Hepatocyte (in vitro differentiated cells): Measurements from ENCODE around the gene MAOB. TPM values are rescaled to one million over a fixed set of nuclear protein-coding genes. Genes with fewer than 3 reads are reported as not detected.

ENCODE experiments used
- DNase-seq: peaks from one replicate; pipeline ENCODE4 v3.0.0-alpha.2; 2016; ENCODE audit warnings: low spot score
- H2AFZ ChIP-seq: fragments of 200-600 bp; sonication (generic); 2 replicates; pipeline ENCODE4 v1.6.0; 2016; ENCODE audit warnings: antibody characterized with exemption, mild to moderate bottlenecking
- H3K27ac ChIP-seq: fragments of 200-600 bp; sonication (generic); 2 replicates; pipeline ENCODE4 v1.5.1; 2016; ENCODE audit warnings: mild to moderate bottlenecking
- H3K27me3 ChIP-seq: fragments of 200-600 bp; sonication (generic); 2 replicates; pipeline ENCODE4 v1.6.1; 2016
- H3K36me3 ChIP-seq: fragments of 200-600 bp; sonication (generic); replicated peaks from 2 replicates; pipeline ENCODE4 v1.5.1; 2016; ENCODE audit warnings: low read depth; ENCODE audit not compliant: insufficient read depth
- H3K4me1 ChIP-seq: fragments of 200-600 bp; sonication (generic); 2 replicates; pipeline ENCODE4 v1.5.1; 2016; ENCODE audit warnings: mild to moderate bottlenecking, moderate library complexity; ENCODE audit not compliant: insufficient read depth
- H3K4me2 ChIP-seq: fragments of 200-600 bp; sonication (generic); 2 replicates; pipeline ENCODE4 v1.6.0; 2016
- H3K4me3 ChIP-seq: fragments of 200-600 bp; sonication (generic); 2 replicates; pipeline ENCODE4 v1.5.1; 2016; ENCODE audit warnings: mild to moderate bottlenecking
- H3K79me2 ChIP-seq: fragments of 200-600 bp; sonication (generic); 2 replicates; pipeline ENCODE4 v1.6.0; 2017; ENCODE audit warnings: mild to moderate bottlenecking
- H3K9me2 ChIP-seq: fragments of 200-600 bp; sonication (generic); replicated peaks from 2 replicates; pipeline ENCODE4 v1.6.0; 2017; ENCODE audit warnings: mild to moderate bottlenecking; ENCODE audit not compliant: insufficient read depth
- H3K9me3 ChIP-seq: fragments of 200-600 bp; sonication (generic); 2 replicates; pipeline ENCODE4 v1.5.1; 2016; ENCODE audit warnings: low read depth, mild to moderate bottlenecking
- H4K20me1 ChIP-seq: fragments of 200-600 bp; sonication (generic); 2 replicates; pipeline ENCODE4 v1.6.0; 2016; ENCODE audit warnings: mild to moderate bottlenecking; ENCODE audit not compliant: insufficient read depth, poor library complexity, severe bottlenecking
- EZH2 ChIP-seq: fragments of 200-600 bp; sonication (generic); IDR thresholded peaks from 2 replicates; pipeline ENCODE4 v1.6.1; 2016; ENCODE audit warnings: antibody characterized with exemption, mild to moderate bottlenecking, borderline replicate concordance
- EZH2phosphoT487 ChIP-seq: fragments of 200-600 bp; sonication (generic); IDR thresholded peaks from one replicate; pipeline ENCODE4 v1.6.1; 2018; ENCODE audit warnings: antibody characterized with exemption, mild to moderate bottlenecking, low read depth, moderate library complexity; ENCODE audit not compliant: unreplicated experiment, severe bottlenecking
- WGBS: methylation state at CpG from one replicate; pipeline ENCODE4 v1.1.6; 2016; ENCODE audit warnings: low lambda C conversion rate; ENCODE audit errors: missing lambda C conversion rate; 5-methylcytosine and 5-hydroxymethylcytosine counted together
- polyA plus RNA-seq: library from polyadenylated mRNA; unstranded; fragments of >200 nt; fragmentation: Nextera tagmentation; extraction: Ambion mirVana; gene quantifications from 2 replicates; pipeline ENCODE4 v1.2.1, GENCODE V29; 2016
- total RNA-seq: library from RNA; depleted of rRNA; stranded (reverse); fragments of >200 nt; gene quantifications from 2 replicates; pipeline ENCODE4 v1.2.3, GENCODE V29; 2014
- TF ChIP-seq, protein P1 (sequence below): fragments of 200-600 bp; sonication (generic); IDR thresholded peaks from 2 replicates; pipeline ENCODE4 v1.5.1; 2016; ENCODE audit warnings: antibody characterized with exemption, mild to moderate bottlenecking; ENCODE audit not compliant: poor library complexity

The MAOB gene
- total and polyA plus RNA-seq, 2 experiments from 2014 or later = 47.0 to 80.5 TPM

DNA sequence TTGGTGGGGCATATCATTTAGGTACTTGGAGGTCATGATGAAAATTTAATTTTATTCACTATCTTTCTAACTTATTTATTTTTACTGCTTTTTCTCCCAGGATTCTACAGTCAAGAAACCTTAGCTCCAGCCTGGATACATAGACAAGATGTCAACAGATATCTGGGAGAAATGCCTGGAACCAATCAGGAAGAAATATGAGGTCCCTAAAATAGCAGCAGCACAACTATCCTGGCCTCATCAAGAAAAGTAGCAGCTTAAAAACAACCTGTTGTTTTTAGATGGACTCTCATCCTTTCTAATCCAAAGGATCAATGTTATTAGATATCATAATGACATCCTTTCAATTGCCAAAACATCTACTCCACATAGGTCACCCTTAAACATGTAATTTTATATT lies 54.5 kb downstream of the MAOB start:
- no peaks in the 10 kb centered on the region for H3K79me2 ChIP-seq
- H3K27me3 ChIP-seq = no peaks in the 10 kb centered on the region
- no peaks in the 10 kb centered on the region for H3K9me2 ChIP-seq
- H3K4me3 ChIP-seq = no peak overlapping the region
- no peak for DNase-seq
- no peaks in the 10 kb centered on the region for H3K9me3 ChIP-seq
- no peaks in the 10 kb centered on the region for H3K4me1 ChIP-seq
- H2AFZ ChIP-seq = no peak overlapping the region
- no peak overlapping the region for H3K4me2 ChIP-seq
- H3K27ac ChIP-seq = no peak overlapping the region
- H3K36me3 ChIP-seq = no peaks in the 10 kb centered on the region
- no peak for TF ChIP-seq EZH2phosphoT487
- no peak for TF ChIP-seq EZH2
- TF ChIP-seq, protein P1, sequence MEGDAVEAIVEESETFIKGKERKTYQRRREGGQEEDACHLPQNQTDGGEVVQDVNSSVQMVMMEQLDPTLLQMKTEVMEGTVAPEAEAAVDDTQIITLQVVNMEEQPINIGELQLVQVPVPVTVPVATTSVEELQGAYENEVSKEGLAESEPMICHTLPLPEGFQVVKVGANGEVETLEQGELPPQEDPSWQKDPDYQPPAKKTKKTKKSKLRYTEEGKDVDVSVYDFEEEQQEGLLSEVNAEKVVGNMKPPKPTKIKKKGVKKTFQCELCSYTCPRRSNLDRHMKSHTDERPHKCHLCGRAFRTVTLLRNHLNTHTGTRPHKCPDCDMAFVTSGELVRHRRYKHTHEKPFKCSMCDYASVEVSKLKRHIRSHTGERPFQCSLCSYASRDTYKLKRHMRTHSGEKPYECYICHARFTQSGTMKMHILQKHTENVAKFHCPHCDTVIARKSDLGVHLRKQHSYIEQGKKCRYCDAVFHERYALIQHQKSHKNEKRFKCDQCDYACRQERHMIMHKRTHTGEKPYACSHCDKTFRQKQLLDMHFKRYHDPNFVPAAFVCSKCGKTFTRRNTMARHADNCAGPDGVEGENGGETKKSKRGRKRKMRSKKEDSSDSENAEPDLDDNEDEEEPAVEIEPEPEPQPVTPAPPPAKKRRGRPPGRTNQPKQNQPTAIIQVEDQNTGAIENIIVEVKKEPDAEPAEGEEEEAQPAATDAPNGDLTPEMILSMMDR = no peak
- H4K20me1 ChIP-seq = no peaks in the 10 kb centered on the region

DNA sequence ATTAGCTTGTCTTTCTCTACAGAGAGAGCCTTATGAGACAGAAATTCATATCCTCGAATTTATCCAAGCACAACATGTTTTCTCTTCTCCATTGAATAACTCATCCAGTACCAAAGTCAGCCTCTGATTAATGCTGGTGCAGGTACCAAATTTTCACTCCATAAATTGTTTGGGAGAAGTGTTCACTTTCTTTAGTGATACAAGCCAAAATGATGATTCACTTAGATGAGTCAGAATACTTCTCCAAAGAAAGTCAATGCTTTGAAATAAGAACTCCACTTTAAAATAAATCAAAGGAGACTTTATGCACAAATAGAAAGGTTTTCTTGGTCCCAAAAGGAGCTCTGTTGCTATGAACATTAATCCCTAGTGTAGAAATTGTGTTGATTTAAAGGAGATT lies 60.2 kb downstream of the MAOB start:
- Histone ChIP-seq H4K20me1 (no peaks in the 10 kb centered on the region), H3K4me3 (no peak overlapping the region), H3K4me1 (no peaks in the 10 kb centered on the region), H3K27me3 (no peaks in the 10 kb centered on the region), H3K9me2 (no peaks in the 10 kb centered on the region), H3K9me3 (no peaks in the 10 kb centered on the region), H3K27ac (no peak overlapping the region), H3K4me2 (no peak overlapping the region), H2AFZ (no peak overlapping the region), H3K36me3 (no peaks in the 10 kb centered on the region), H3K79me2 (no peaks in the 10 kb centered on the region)
- 29% methylated on average over 1 of the region's 1 CpG for WGBS
- TF ChIP-seq EZH2phosphoT487 = no peak
- TF ChIP-seq, protein P1 = no peak
- no peak for TF ChIP-seq EZH2
- no peak for DNase-seq

DNA sequence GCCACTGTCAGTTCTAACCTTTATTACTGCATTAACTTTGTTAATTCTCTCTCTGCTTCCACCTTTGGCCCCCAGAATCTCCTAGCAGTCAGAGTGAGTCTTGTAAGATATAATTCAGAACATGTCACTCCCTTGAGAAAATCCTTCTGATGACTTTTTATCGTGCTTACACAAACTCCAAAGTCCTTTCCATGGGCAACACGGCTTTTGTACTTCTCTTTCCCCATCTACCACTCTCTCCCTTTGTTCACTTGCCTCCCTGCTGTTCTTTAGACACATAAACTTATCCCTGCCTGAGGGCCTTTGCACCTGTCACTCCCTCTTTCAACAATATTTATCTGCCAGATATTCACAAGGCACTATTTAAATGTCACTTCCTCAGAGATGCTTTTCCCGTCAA lies 64.8 kb downstream of the MAOB start:
- TF ChIP-seq, protein P1 = no peak
- Histone ChIP-seq H2AFZ (no peak overlapping the region), H3K27ac (peak overlapping the region; percentile 40), H3K4me1 (peaks cover 6% of the 10 kb centered on the region), H3K9me2 (no peaks in the 10 kb centered on the region), H3K9me3 (no peaks in the 10 kb centered on the region), H3K27me3 (no peaks in the 10 kb centered on the region), H3K4me3 (no peak overlapping the region), H3K4me2 (no peak overlapping the region), H3K36me3 (no peaks in the 10 kb centered on the region), H4K20me1 (no peaks in the 10 kb centered on the region), H3K79me2 (no peaks in the 10 kb centered on the region)
- peak; percentile 10 for DNase-seq
- 69% methylated on average over 3 of the region's 3 CpGs for WGBS

DNA sequence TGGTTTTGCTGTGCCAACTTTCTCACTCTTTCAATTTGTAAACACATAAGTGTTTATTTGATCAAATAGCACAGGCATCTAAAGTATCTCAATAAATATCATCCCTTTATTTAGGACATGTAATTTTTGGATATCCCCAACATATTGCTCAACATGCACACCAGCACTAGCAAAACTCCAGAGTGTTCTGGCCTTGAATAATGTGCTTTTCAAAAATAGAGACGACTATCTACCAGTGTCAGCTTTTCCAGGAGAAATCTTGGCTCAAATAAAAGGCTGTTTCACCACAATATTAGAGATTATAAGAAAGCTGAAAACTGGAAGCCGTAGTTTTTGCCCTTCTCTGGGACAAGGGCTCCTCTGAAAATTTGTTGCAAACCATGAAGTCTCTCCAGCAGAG lies 67.0 kb downstream of the MAOB start:
- H2AFZ ChIP-seq = no peak overlapping the region
- no peaks in the 10 kb centered on the region for H3K27me3 ChIP-seq
- WGBS = 57% methylated on average over 2 of the region's 2 CpGs
- H3K9me3 ChIP-seq = no peaks in the 10 kb centered on the region
- H3K4me1 ChIP-seq = peaks cover 6% of the 10 kb centered on the region
- no peak overlapping the region for H3K27ac ChIP-seq
- H3K9me2 ChIP-seq = no peaks in the 10 kb centered on the region
- TF ChIP-seq EZH2phosphoT487 (no peak), EZH2 (no peak)
- TF ChIP-seq, protein P1 = no peak
- no peaks in the 10 kb centered on the region for H3K36me3 ChIP-seq
- no peaks in the 10 kb centered on the region for H3K79me2 ChIP-seq
- no peak for DNase-seq
- no peak overlapping the region for H3K4me3 ChIP-seq
- no peaks in the 10 kb centered on the region for H4K20me1 ChIP-seq
- H3K4me2 ChIP-seq = no peak overlapping the region
